DOHH2 (cell line): ENCODE results near the gene ACACB.

Experiments
- H3F3A ChIP-seq: fragments of 200-600 bp; sonication (generic), shearing (Covaris generic); 2 replicates; pipeline ENCODE4 v1.6.0; 2016; ENCODE audit warnings: antibody characterized with exemption, mild to moderate bottlenecking; ENCODE audit not compliant: control insufficient read depth, insufficient read depth
- H3K27ac ChIP-seq: fragments of 200-600 bp; sonication (generic); 2 replicates; pipeline ENCODE4 v1.5.1; 2014; ENCODE audit warnings: low read depth, mild to moderate bottlenecking, low read length, moderate library complexity
- H3K27me3 ChIP-seq: fragments of 200-600 bp; sonication (generic); 2 replicates; pipeline ENCODE4 v1.6.1; 2014; ENCODE audit warnings: mild to moderate bottlenecking, low read length, mixed read lengths; ENCODE audit not compliant: control insufficient read depth
- H3K36me3 ChIP-seq: fragments of 200-600 bp; sonication (generic); 2 replicates; pipeline ENCODE4 v1.6.1; 2014; ENCODE audit warnings: mild to moderate bottlenecking, low read length, moderate library complexity, mixed read lengths; ENCODE audit not compliant: control insufficient read depth
- H3K4me1 ChIP-seq: fragments of 200-600 bp; sonication (generic); 2 replicates; pipeline ENCODE4 v1.6.1; 2014; ENCODE audit warnings: mild to moderate bottlenecking, low read length, mixed read lengths; ENCODE audit not compliant: control insufficient read depth
- H3K4me2 ChIP-seq: fragments of 200-600 bp; sonication (generic); 2 replicates; pipeline ENCODE4 v1.6.0; 2014; ENCODE audit warnings: mild to moderate bottlenecking, low read length, moderate library complexity
- H3K4me3 ChIP-seq: fragments of 200-600 bp; sonication (generic); 2 replicates; pipeline ENCODE4 v1.5.1; 2014; ENCODE audit warnings: mild to moderate bottlenecking, low read length, mixed read lengths
- H3K79me2 ChIP-seq: fragments of 200-600 bp; sonication (generic); 2 replicates; pipeline ENCODE4 v1.6.1; 2014; ENCODE audit warnings: mild to moderate bottlenecking, low read length, mixed read lengths; ENCODE audit not compliant: control insufficient read depth
- H3K9me2 ChIP-seq: fragments of 200-600 bp; sonication (generic); replicated peaks from 2 replicates; pipeline ENCODE4 v1.6.1; 2014; ENCODE audit warnings: mild to moderate bottlenecking, low read length, mixed read lengths; ENCODE audit not compliant: control insufficient read depth
- H3K9me3 ChIP-seq: fragments of 200-600 bp; sonication (generic); 2 replicates; pipeline ENCODE4 v1.6.1; 2014; ENCODE audit warnings: antibody characterized with exemption, low read length, mixed read lengths; ENCODE audit not compliant: control insufficient read depth, insufficient read depth
- H4K20me1 ChIP-seq: fragments of 200-600 bp; sonication (generic); 2 replicates; pipeline ENCODE4 v1.6.0; 2014; ENCODE audit warnings: low read depth, mild to moderate bottlenecking, antibody characterized with exemption, low read length, moderate library complexity; ENCODE audit not compliant: control insufficient read depth, insufficient read depth
- EZH2phosphoT487 ChIP-seq: fragments of 200-600 bp; sonication (generic); IDR thresholded peaks from 2 replicates; pipeline ENCODE4 v1.6.1; 2017; ENCODE audit warnings: borderline replicate concordance, mild to moderate bottlenecking, antibody characterized with exemption, low read length, moderate library complexity, mixed read lengths
- TF ChIP-seq, protein P1 (sequence below): fragments of 200-600 bp; sonication (generic); IDR thresholded peaks from one replicate; pipeline ENCODE4 v1.5.1; 2014; ENCODE audit warnings: antibody characterized with exemption, mild to moderate bottlenecking, low read depth, low read length; ENCODE audit not compliant: poor library complexity, severe bottlenecking

Gene ACACB

DNA sequence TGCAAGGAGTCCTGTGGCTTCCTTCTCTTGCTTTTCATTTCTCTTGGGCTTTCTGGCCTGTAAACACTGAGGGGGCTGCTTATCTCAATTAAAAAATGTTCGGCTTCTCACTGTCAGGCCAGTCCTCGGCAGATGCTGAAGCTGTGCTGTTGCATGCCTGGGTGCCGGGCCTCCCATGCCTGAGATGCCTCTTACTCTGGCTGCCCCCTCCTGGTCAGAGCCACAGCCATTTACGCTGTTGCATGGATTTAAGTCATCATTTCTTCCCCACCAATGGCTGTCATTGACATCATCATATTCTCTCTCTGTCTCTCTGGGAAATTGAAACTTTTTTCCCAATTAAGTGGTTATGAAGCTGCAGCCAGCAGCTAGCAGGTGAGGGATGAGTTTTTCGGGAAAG, 139.0 kb downstream of the ACACB start:
- Histone ChIP-seq H3K4me1 (no peaks in the 10 kb centered on the region), H3K4me3 (no peak overlapping the region)

GRCh38 chr12:109256011-109256410, 139.6 kb downstream of the ACACB start:
- TF ChIP-seq, protein P1, sequence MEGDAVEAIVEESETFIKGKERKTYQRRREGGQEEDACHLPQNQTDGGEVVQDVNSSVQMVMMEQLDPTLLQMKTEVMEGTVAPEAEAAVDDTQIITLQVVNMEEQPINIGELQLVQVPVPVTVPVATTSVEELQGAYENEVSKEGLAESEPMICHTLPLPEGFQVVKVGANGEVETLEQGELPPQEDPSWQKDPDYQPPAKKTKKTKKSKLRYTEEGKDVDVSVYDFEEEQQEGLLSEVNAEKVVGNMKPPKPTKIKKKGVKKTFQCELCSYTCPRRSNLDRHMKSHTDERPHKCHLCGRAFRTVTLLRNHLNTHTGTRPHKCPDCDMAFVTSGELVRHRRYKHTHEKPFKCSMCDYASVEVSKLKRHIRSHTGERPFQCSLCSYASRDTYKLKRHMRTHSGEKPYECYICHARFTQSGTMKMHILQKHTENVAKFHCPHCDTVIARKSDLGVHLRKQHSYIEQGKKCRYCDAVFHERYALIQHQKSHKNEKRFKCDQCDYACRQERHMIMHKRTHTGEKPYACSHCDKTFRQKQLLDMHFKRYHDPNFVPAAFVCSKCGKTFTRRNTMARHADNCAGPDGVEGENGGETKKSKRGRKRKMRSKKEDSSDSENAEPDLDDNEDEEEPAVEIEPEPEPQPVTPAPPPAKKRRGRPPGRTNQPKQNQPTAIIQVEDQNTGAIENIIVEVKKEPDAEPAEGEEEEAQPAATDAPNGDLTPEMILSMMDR = no peak
- no peak for TF ChIP-seq EZH2phosphoT487
- H3K27me3 ChIP-seq = no peaks in the 10 kb centered on the region
- H3K4me2 ChIP-seq = no peak overlapping the region
- no peaks in the 10 kb centered on the region for H3K4me1 ChIP-seq
- no peaks in the 10 kb centered on the region for H4K20me1 ChIP-seq
- H3K9me2 ChIP-seq = no peaks in the 10 kb centered on the region
- H3K36me3 ChIP-seq = no peaks in the 10 kb centered on the region
- no peaks in the 10 kb centered on the region for H3K9me3 ChIP-seq
- no peaks in the 10 kb centered on the region for H3F3A ChIP-seq
- H3K79me2 ChIP-seq = no peaks in the 10 kb centered on the region
- H3K4me3 ChIP-seq = no peak overlapping the region
- H3K27ac ChIP-seq = no peak overlapping the region

More for the DNA sequence above, 139.0 kb downstream of the ACACB start:
- Histone ChIP-seq H3K27me3 (no peaks in the 10 kb centered on the region), H4K20me1 (no peaks in the 10 kb centered on the region), H3K9me3 (no peaks in the 10 kb centered on the region), H3K79me2 (no peaks in the 10 kb centered on the region), H3F3A (no peaks in the 10 kb centered on the region), H3K9me2 (no peaks in the 10 kb centered on the region), H3K4me2 (no peak overlapping the region), H3K27ac (no peak overlapping the region), H3K36me3 (no peaks in the 10 kb centered on the region)
- TF ChIP-seq, protein P1 = no peak
- no peak for TF ChIP-seq EZH2phosphoT487

- Histone ChIP-seq H3K4me1 (no peaks in the 10 kb centered on the region), H3F3A (no peaks in the 10 kb centered on the region), H3K27me3 (no peaks in the 10 kb centered on the region), H3K9me3 (no peaks in the 10 kb centered on the region), H3K36me3 (no peaks in the 10 kb centered on the region), H3K4me2 (no peak overlapping the region), H3K4me3 (no peak overlapping the region), H3K9me2 (no peaks in the 10 kb centered on the region), H4K20me1 (no peaks in the 10 kb centered on the region), H3K79me2 (no peaks in the 10 kb centered on the region), H3K27ac (no peak overlapping the region)
- TF ChIP-seq, protein P1 = no peak
- no peak for TF ChIP-seq EZH2phosphoT487
Measured at GRCh38 chr12:109258201-109258600, 141.8 kb downstream of the ACACB start.
